HG02642 (cell line): ENCODE data around the gene COL8A2.

Experiments used
- ATAC-seq: cut with Tn5 transposase; IDR thresholded peaks from one replicate; pipeline ENCODE4 v1.9.1; 2021; ENCODE audit warnings: mild to moderate bottlenecking; ENCODE audit not compliant: unreplicated experiment, poor library complexity

Gene COL8A2

DNA sequence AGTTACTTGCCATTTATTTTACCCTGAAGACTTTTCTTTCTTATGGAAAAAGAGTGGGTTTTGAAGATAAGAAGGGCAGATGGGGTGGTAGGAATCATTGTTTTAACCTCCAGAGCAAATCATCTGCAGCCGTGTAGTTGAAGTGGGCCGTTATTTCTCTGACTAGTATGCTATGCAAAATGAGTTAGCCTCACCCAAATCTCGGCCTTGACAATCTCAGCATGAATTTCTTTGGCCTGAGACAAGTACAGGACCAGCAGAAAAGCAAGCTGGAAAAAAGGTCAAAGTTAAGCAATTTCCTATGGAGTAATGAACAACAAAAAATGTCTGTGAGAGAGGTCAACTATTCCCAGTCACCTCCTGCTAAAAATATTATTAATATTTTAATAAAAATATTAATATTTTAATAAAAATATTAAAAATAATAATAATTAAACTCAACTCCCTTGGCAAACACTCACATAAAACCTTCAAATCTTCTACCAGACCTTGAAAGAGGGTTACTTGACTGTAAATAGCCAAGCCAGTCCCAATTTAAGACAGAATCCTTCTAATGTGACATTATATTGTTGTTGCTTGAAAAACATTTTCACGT lies 47.9 kb downstream of the COL8A2 start:
- ATAC-seq = no peak

DNA sequence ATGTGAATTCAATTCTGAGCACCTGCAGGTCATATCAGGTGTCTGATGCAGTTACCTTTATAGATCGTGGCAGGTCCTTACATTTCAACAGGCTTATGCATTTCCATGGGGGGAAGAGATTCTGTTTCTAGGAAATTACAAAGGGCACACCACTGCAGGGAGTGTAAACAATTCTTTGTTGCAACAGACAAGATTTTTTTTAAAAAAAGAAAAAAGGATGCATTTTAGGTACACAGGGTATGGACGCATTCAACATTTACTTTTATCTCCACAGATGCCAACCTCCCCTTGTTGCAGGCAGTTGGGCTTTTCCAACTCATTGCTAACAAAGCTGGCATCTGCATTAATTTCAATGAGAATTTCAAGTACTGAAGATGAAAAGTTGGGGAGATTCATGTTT lies 54.7 kb downstream of the COL8A2 start:
- no peak for ATAC-seq

DNA sequence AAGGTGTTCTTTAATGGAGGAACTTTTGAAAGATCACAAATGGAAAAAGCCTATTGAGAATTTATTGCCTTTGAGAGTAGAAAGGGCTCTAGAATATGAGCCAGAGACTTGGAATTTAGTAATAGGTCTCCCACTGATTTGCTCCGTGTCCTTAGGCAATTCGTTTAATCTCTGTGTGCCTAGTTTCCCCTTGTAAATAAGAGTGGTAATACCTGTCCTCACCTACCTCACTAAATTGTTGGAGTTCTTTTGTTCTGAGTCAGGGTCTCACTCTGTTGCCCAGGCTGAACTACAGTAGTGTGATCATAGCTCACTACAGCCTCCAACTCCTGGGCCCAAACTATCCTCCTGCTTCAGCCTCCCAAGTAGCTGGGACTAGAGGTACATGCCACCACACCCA lies 56.2 kb downstream of the COL8A2 start:
- ATAC-seq = no peak

GRCh38 chr1:36067871-36068270 lies 57.2 kb downstream of the COL8A2 start:
- ATAC-seq = no peak

- no peak for ATAC-seq
These were observed 62.7 kb downstream of the COL8A2 start for GRCh38 chr1:36062315-36062714.

- ATAC-seq = no peak
These were observed 69.3 kb downstream of the COL8A2 start for GRCh38 chr1:36055706-36056105.

DNA sequence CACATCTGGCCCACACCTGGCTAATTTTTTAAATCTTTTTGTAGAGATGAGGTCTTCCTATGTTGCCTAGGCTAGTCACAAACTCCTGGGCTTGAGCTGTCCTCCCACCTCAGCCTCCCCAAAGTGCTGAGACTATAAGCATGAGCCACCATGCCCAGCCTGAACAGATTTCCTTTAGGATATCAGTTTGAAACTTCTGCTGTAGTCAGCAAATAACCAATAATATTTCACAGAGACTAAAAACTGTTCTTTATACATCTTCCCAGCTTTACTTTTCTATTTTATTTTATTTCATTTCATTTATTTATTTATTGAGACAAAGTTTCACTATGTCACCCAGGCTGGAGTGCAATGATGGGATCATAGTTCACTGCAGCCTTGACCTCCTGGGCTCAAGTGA lies 71.0 kb downstream of the COL8A2 start:
- ATAC-seq = no peak

- no peak for ATAC-seq
These were observed 73.2 kb downstream of the COL8A2 start for GRCh38 chr1:36051821-36052220.
